Measurements from ENCODE around the gene ZSWIM7.

ZSWIM7 gene

GRCh38 chr17:15931394-15931793, 68.1 kb downstream of the ZSWIM7 start:
- no peak for DNase-seq (ENCODE audit: low spot score)

- DNase-seq (ENCODE audit: low spot score): no peak
These were observed 69.1 kb downstream of the ZSWIM7 start for GRCh38 chr17:15930426-15930825.

GRCh38 chr17:15929941-15930340, 69.6 kb downstream of the ZSWIM7 start:
- no peak for DNase-seq (ENCODE audit: low spot score)

- DNase-seq (ENCODE audit: low spot score): no peak
These were observed 71.2 kb downstream of the ZSWIM7 start for GRCh38 chr17:15928286-15928785.

All from GM03348 (cell line).